Chondrocyte (in vitro differentiated cells): Measurements from ENCODE around the gene RIMBP2. TPM values are rescaled to one million over a fixed set of nuclear protein-coding genes. Genes with fewer than 3 reads are reported as not detected.

ENCODE experiments used
- DNase-seq: peaks from one replicate; pipeline ENCODE4 v3.0.0; 2021; ENCODE audit warnings: mixed read lengths, low spot score
- H3K27ac Mint-ChIP-seq: one replicate; pipeline ENCODE4 v1.8.0; 2021; ENCODE audit warnings: mild to moderate bottlenecking, moderate library complexity, mixed read lengths; ENCODE audit not compliant: unreplicated experiment
- H3K27me3 Mint-ChIP-seq: 2 replicates; pipeline ENCODE4 v1.8.0; 2021; ENCODE audit warnings: low read depth, mixed read lengths
- H3K36me3 Mint-ChIP-seq: 2 replicates; pipeline ENCODE4 v1.8.0; 2021; ENCODE audit warnings: low read depth, mixed read lengths
- H3K4me1 Mint-ChIP-seq: 2 replicates; pipeline ENCODE4 v1.8.0; 2021; ENCODE audit warnings: low read depth, mild to moderate bottlenecking, mixed read lengths
- H3K4me3 Mint-ChIP-seq: one replicate; pipeline ENCODE4 v1.8.0; 2021; ENCODE audit warnings: mild to moderate bottlenecking, moderate library complexity, mixed read lengths; ENCODE audit not compliant: unreplicated experiment
- H3K9me3 Mint-ChIP-seq: 2 replicates; pipeline ENCODE4 v1.8.0; 2021; ENCODE audit warnings: low read depth, mixed read lengths
- CTCF ChIP-seq: fragments of 200-600 bp; sonication (generic); IDR thresholded peaks from 2 replicates; pipeline ENCODE4 v1.5.0; 2021; ENCODE audit warnings: antibody characterized with exemption, mild to moderate bottlenecking, moderate library complexity
- total RNA-seq: library from RNA; stranded (reverse); gene quantifications from 3 replicates; pipeline ENCODE4 v1.2.1, GENCODE V29; 2021

Gene RIMBP2
- total RNA-seq, 1 donor from 2014 or later: 0.30 TPM

GRCh38 chr12:130595566-130595965 lies 120.5 kb downstream of the RIMBP2 start:
- Mint-ChIP-seq H3K4me3 (no peak overlapping the region), H3K9me3 (peaks cover 30% of the 10 kb centered on the region), H3K4me1 (no peaks in the 10 kb centered on the region), H3K36me3 (no peaks in the 10 kb centered on the region), H3K27ac (no peak overlapping the region), H3K27me3 (no peaks in the 10 kb centered on the region)
- no peak for TF ChIP-seq CTCF
- DNase-seq: no peak

GRCh38 chr12:130593056-130593455 lies 123.0 kb downstream of the RIMBP2 start:
- H3K27me3 Mint-ChIP-seq: no peaks in the 10 kb centered on the region
- no peaks in the 10 kb centered on the region for H3K4me1 Mint-ChIP-seq
- H3K36me3 Mint-ChIP-seq: no peaks in the 10 kb centered on the region
- H3K9me3 Mint-ChIP-seq: peaks cover 29% of the 10 kb centered on the region
- TF ChIP-seq CTCF: no peak
- DNase-seq: no peak
- no peak overlapping the region for H3K27ac Mint-ChIP-seq
- H3K4me3 Mint-ChIP-seq: no peak overlapping the region

- Mint-ChIP-seq H3K36me3 (no peaks in the 10 kb centered on the region), H3K4me1 (no peaks in the 10 kb centered on the region), H3K4me3 (no peak overlapping the region), H3K9me3 (peaks cover 28% of the 10 kb centered on the region), H3K27ac (no peak overlapping the region), H3K27me3 (no peaks in the 10 kb centered on the region)
- DNase-seq: no peak
- no peak for TF ChIP-seq CTCF
Observed at GRCh38 chr12:130592641-130593040, 123.5 kb downstream of the RIMBP2 start.

- Mint-ChIP-seq H3K36me3 (no peaks in the 10 kb centered on the region), H3K9me3 (peaks cover 23% of the 10 kb centered on the region), H3K4me3 (no peak overlapping the region), H3K4me1 (no peaks in the 10 kb centered on the region), H3K27ac (no peak overlapping the region), H3K27me3 (no peaks in the 10 kb centered on the region)
- TF ChIP-seq CTCF: no peak
- no peak for DNase-seq
Observed at GRCh38 chr12:130591736-130592135, 124.4 kb downstream of the RIMBP2 start.

- Mint-ChIP-seq H3K4me1 (no peaks in the 10 kb centered on the region), H3K36me3 (no peaks in the 10 kb centered on the region), H3K27me3 (no peaks in the 10 kb centered on the region), H3K4me3 (no peak overlapping the region), H3K27ac (no peak overlapping the region), H3K9me3 (peaks cover 20% of the 10 kb centered on the region)
- TF ChIP-seq CTCF: no peak
- no peak for DNase-seq
Observed at GRCh38 chr12:130590685-130591084, 125.4 kb downstream of the RIMBP2 start.
